Psoas muscle (tissue), 8 donors: ENCODE results near the gene OPALIN. TPM values are rescaled to one million over a fixed set of nuclear protein-coding genes. Genes with fewer than 3 reads are reported as not detected.

Experiments
- ATAC-seq, 4 donors: fragments of 200-7000 bp; cut with Tn5 transposase; one replicate each; pipeline ENCODE4 v1.9.1; 2020; ENCODE audit warnings: moderate library complexity in 3 of 4, mild to moderate bottlenecking in 2 of 4
- DNase-seq, 2 donors: peaks; one replicate each; pipeline ENCODE4 v3.0.0-alpha.2; 2020
- H3K27ac ChIP-seq: fragments of 200-600 bp; one replicate; pipeline ENCODE4 v1.8.0; 2022
- H3K27me3 ChIP-seq, 3 donors: fragments of 200-600 bp in 1 of 3; one replicate each; pipeline versions ENCODE4 v1.6.1 to v1.8.0; 2013 to 2022; ENCODE audit warnings: low read length in 2 of 3, mild to moderate bottlenecking in 2 of 3, moderate library complexity in 1 of 3; ENCODE audit not compliant: insufficient read depth in 3 of 3
- H3K36me3 ChIP-seq, 2 donors: fragments of 200-600 bp in 1 of 2; one replicate each; pipeline versions ENCODE4 v1.6.1 to v1.8.0; 2013 to 2022; ENCODE audit warnings: low read depth in 1 of 2, mild to moderate bottlenecking in 1 of 2, moderate library complexity in 1 of 2; ENCODE audit not compliant: insufficient read depth in 1 of 2
- H3K4me1 ChIP-seq: fragments of 200-600 bp; one replicate; pipeline ENCODE4 v1.8.0; 2022
- H3K4me3 ChIP-seq: fragments of 200-600 bp; one replicate; pipeline ENCODE4 v1.8.0; 2022; ENCODE audit warnings: mild to moderate bottlenecking
- H3K9me3 ChIP-seq: fragments of 200-600 bp; one replicate; pipeline ENCODE4 v1.8.0; 2022
- CTCF ChIP-seq: fragments of 200-600 bp; IDR thresholded peaks from one replicate; pipeline ENCODE4 v1.8.0; 2022; ENCODE audit warnings: antibody characterized with exemption
- WGBS, 3 donors: extraction: QIAGEN DNeasy Blood & Tissue Kit; methylation state at CpG; one replicate each; pipeline versions ENCODE4 v1.1.6 to v1.1.7; 2013; 5-methylcytosine and 5-hydroxymethylcytosine counted together
- intact Hi-C, 2 donors: fragments of 100-400 bp; cut with DNase I; formaldehyde crosslinking; loops; one replicate each; pipeline versions ENCODE4 v1.11.0 to v1.14.2; 2022
- polyA plus RNA-seq, 3 donors: library from polyadenylated mRNA; stranded (reverse); fragments of 200-250 nt; gene quantifications; one replicate each; pipeline ENCODE4 v1.2.3, GENCODE V29; 2013
- total RNA-seq, 4 donors: library from RNA; stranded (reverse); fragmentation: NEBNext Ultra II Directional in 2 of 4; extraction: Animal tissue kit (Norgen Biotek cat#: 25700) in 2 of 4; gene quantifications; one replicate each; pipeline versions ENCODE4 v1.2.1 to v1.2.4, GENCODE V29; 2021 to 2023
- donor health status: healthy with polysubstance abuse.
- donor health status: DM: no; HTN: no; CAD: no; lungs with moderate emphysema.
- donor health status: Bipolar disorder and iron deficiency.
- donor health status: healthy.
- donor health status: DM: yes; HTN: yes; CAD: no.
- donor health status: DM: no; HTN: no; CAD: no.
- donor health status: DM: no; HTN: no; CAD: no.
- donor health status: DM: yes; HTN: yes; CAD: no.

The OPALIN gene
- total and polyA plus RNA-seq, 7 donors: 0.17 TPM; not detected in 6

GRCh38 chr10:96304230-96304629 lies 54.6 kb downstream of the OPALIN start, which contains the start of gene DNTT:
Gene DNTT, plus strand, starts transcription at chr10:96304434. Its CDS starts 64 bp downstream, at chr10:96304498.
- H3K27ac ChIP-seq: no peak within 1 kb of the TSS
- TF ChIP-seq CTCF: no peak
- 79 to 82% (median 82%) methylated on average over 8 of the region's 8 CpGs for WGBS, 3 donors
- H3K9me3 ChIP-seq: no peaks in the 10 kb centered on the region
- no peak within 1 kb of the TSS for H3K4me3 ChIP-seq
- no peak for DNase-seq
- H3K27me3 ChIP-seq: peaks cover 0 to 16% (median 2%) of the 10 kb centered on the region in 3 donors
- ATAC-seq: no peak
- H3K4me1 ChIP-seq: no peaks in the 10 kb centered on the region
- no peaks in the 10 kb centered on the region for H3K36me3 ChIP-seq
- intact Hi-C loops: no loop called here

- Histone ChIP-seq H3K4me1 (no peaks in the 10 kb centered on the region), H3K27ac (no peak overlapping the region), H3K36me3 (no peaks in the 10 kb centered on the region), H3K9me3 (no peaks in the 10 kb centered on the region), H3K27me3 (peaks cover 0 to 26% (median 4%) of the 10 kb centered on the region in 3 donors), H3K4me3 (no peak overlapping the region)
- no peak for ATAC-seq
- no peak for TF ChIP-seq CTCF
- 48 to 55% (median 50%) methylated on average over 1 of the region's 1 CpG for WGBS, 3 donors
- no peak for DNase-seq
- intact Hi-C loops: no loop called here
Observed at GRCh38 chr10:96301616-96302015, 57.2 kb downstream of the OPALIN start.

- Histone ChIP-seq H3K4me1 (no peaks in the 10 kb centered on the region), H3K36me3 (no peaks in the 10 kb centered on the region), H3K27ac (no peak overlapping the region), H3K27me3 (peaks cover 0 to 30% (median 4%) of the 10 kb centered on the region in 3 donors), H3K9me3 (no peaks in the 10 kb centered on the region), H3K4me3 (no peak overlapping the region)
- no peak for ATAC-seq
- no peak for DNase-seq
- intact Hi-C loops: loop anchor here in 1 of 2 donors (5.0 kb wide), 1 partner anchor 282 kb away; no protein-coding TSS in a partner anchor
- no peak for TF ChIP-seq CTCF
- 9 to 15% (median 9%) methylated on average over 5 of the region's 5 CpGs for WGBS, 3 donors
Observed at GRCh38 chr10:96299383-96299782, 59.4 kb downstream of the OPALIN start.

- ATAC-seq (no peak), DNase-seq (no peak)
- WGBS, 3 donors: 26 to 43% (median 38%) methylated on average over 3 of the region's 3 CpGs
- TF ChIP-seq CTCF: no peak
- H3K27me3 ChIP-seq: peaks cover 0 to 30% (median 2%) of the 10 kb centered on the region in 3 donors
- no peak overlapping the region for H3K4me3 ChIP-seq
- H3K4me1 ChIP-seq: no peaks in the 10 kb centered on the region
- no peaks in the 10 kb centered on the region for H3K36me3 ChIP-seq
- H3K27ac ChIP-seq: no peak overlapping the region
- intact Hi-C loops: loop anchor here in 1 of 2 donors (5.0 kb wide), 1 partner anchor 281 kb away; no protein-coding TSS in a partner anchor
- H3K9me3 ChIP-seq: no peaks in the 10 kb centered on the region
Observed at GRCh38 chr10:96298362-96298761, 60.4 kb downstream of the OPALIN start.

- Histone ChIP-seq H3K27ac (no peak overlapping the region), H3K9me3 (no peaks in the 10 kb centered on the region), H3K27me3 (peaks cover 0 to 30% (median 2%) of the 10 kb centered on the region in 3 donors), H3K36me3 (no peaks in the 10 kb centered on the region), H3K4me3 (no peak overlapping the region), H3K4me1 (no peaks in the 10 kb centered on the region)
- TF ChIP-seq CTCF: no peak
- WGBS, 3 donors: 90 to 98% (median 91%) methylated on average over 2 of the region's 2 CpGs
- intact Hi-C loops: loop anchor here in 1 of 2 donors (5.0 kb wide), 1 partner anchor 280 kb away; no protein-coding TSS in a partner anchor
- DNase-seq (no peak), ATAC-seq (no peak)
Observed at GRCh38 chr10:96297486-96297885, 61.3 kb downstream of the OPALIN start.
